22Rv1 (cell line): Measurements from ENCODE around the gene PAX1.

Experiments used
- CTCF ChIP-seq: fragments of 450-650 bp; IDR thresholded peaks from 2 replicates; pipeline ENCODE4 v1.5.1; 2017; ENCODE audit warnings: mild to moderate bottlenecking
- ZFX ChIP-seq: fragments of 450-650 bp; IDR thresholded peaks from 2 replicates; pipeline ENCODE4 v1.6.1; 2017; ENCODE audit warnings: antibody characterized with exemption, borderline replicate concordance

- peak; percentile 95 for TF ChIP-seq CTCF
- no peak for TF ChIP-seq ZFX
Measured at GRCh38 chr20:21767739-21768223, 62.3 kb downstream of the PAX1 start.
